Gastrocnemius medialis (tissue), 4 donors: ENCODE data around the gene AIFM1. TPM values are rescaled to one million over a fixed set of nuclear protein-coding genes. Genes with fewer than 3 reads are reported as not detected.

Experiments used
- ATAC-seq, 2 donors: fragments of 150-250 bp; one replicate each; pipeline ENCODE4 v1.9.1; 2016
- DNase-seq, 2 donors: peaks; one replicate each; pipeline ENCODE4 v3.0.0-alpha.2; 2019
- H3K27ac ChIP-seq, 4 donors: fragments of 200-600 bp; sonication (generic); 1 replicate in 1 of 4; 2 replicates in 3 of 4; pipeline ENCODE4 v1.5.1; 2016 to 2018; ENCODE audit warnings: mild to moderate bottlenecking in 2 of 4, moderate library complexity in 1 of 4
- H3K27me3 ChIP-seq, 3 donors: fragments of 200-600 bp; sonication (generic) in 2 of 3; 1 replicate in 1 of 3; 2 replicates in 2 of 3; pipeline versions ENCODE4 v1.5.1 to v1.6.0; 2016 to 2019; ENCODE audit warnings: mild to moderate bottlenecking in 1 of 3, moderate library complexity in 1 of 3
- H3K36me3 ChIP-seq, 2 donors: fragments of 200-600 bp; sonication (generic) in 1 of 2; one replicate each; pipeline ENCODE4 v1.5.1; 2017 to 2018
- H3K4me1 ChIP-seq, 2 donors: fragments of 200-600 bp; sonication (generic) in 1 of 2; one replicate each; pipeline ENCODE4 v1.5.1; 2016 to 2017; ENCODE audit warnings: mild to moderate bottlenecking in 2 of 2
- H3K4me3 ChIP-seq, 4 donors: fragments of 200-600 bp; sonication (generic) in 3 of 4; 1 replicate in 1 of 4; 2 replicates in 3 of 4; pipeline ENCODE4 v1.5.1; 2016 to 2019; ENCODE audit warnings: mild to moderate bottlenecking in 2 of 4
- H3K9me3 ChIP-seq, 3 donors: fragments of 200-600 bp; sonication (generic) in 2 of 3; 1 replicate in 1 of 3; 2 replicates in 2 of 3; pipeline ENCODE4 v1.5.1; 2016 to 2019
- CTCF ChIP-seq, 5 experiments: fragments of 450-650 bp in 3 of 5; fragments of 200-600 bp in 2 of 5; sonication (generic) in 2 of 5; IDR thresholded peaks in 4 of 5; conservative IDR thresholded peaks in 1 of 5; 1 replicate in 4 of 5; 2 replicates in 1 of 5; pipeline ENCODE4 v1.5.1; 2016 to 2019; ENCODE audit warnings: antibody characterized with exemption in 5 of 5, mild to moderate bottlenecking in 3 of 5, moderate library complexity in 3 of 5
- POLR2A ChIP-seq, 2 donors: fragments of 450-650 bp; IDR thresholded peaks; one replicate each; pipeline ENCODE4 v1.6.1; 2017; ENCODE audit warnings: antibody characterized with exemption in 2 of 2, mild to moderate bottlenecking in 2 of 2, moderate library complexity in 2 of 2
- in situ Hi-C, 4 donors: fragments of 200-750 bp; cut with MboI; loops; one replicate each; pipeline versions ENCODE4 v1.15.0 to v1.8.0; 2017; ENCODE audit warnings: low sequenced_read_pairs in 4 of 4
- intact Hi-C: fragments of 100-400 bp; cut with DNase I; formaldehyde crosslinking; loops from one replicate; pipeline ENCODE4 v1.15.1; 2023; ENCODE audit warnings: low total_unique reads
- total RNA-seq, 4 donors: library from RNA; depleted of rRNA; stranded (reverse); fragments of >200 nt; gene quantifications; one replicate each; pipeline versions ENCODE4 v1.1.0 to v1.2.3, GENCODE V29; 2016

AIFM1 gene
- total RNA-seq, 4 donors from 2014 or later: 18.9 to 50.1 (median 30.0) TPM

GRCh38 chrX:130097507-130098209, 68.0 kb downstream of the AIFM1 start:
- in situ Hi-C loops (no loop called here), intact Hi-C loops (no loop called here)
- Histone ChIP-seq H3K27me3 (no peaks in the 10 kb centered on the region), H3K4me3 (no peak overlapping the region), H3K4me1 (peaks cover 4 to 5% of the 10 kb centered on the region in 2 donors), H3K27ac (peak overlapping the region in 1 of 4 donors; percentile 6), H3K9me3 (no peaks in the 10 kb centered on the region), H3K36me3 (no peaks in the 10 kb centered on the region)
- DNase-seq (no peak), ATAC-seq (no peak)
- no peak for TF ChIP-seq POLR2A (IDR thresholded peaks at IDR 0.05)
- no peak for TF ChIP-seq CTCF (IDR thresholded peaks at IDR 0.05 in 4 of 5, conservative IDR thresholded peaks at IDR 0.05 in 1 of 5)

GRCh38 chrX:130095249-130096030, 70.2 kb downstream of the AIFM1 start:
- in situ Hi-C loops (no loop called here), intact Hi-C loops (no loop called here)
- ATAC-seq (no peak), DNase-seq (no peak)
- Histone ChIP-seq H3K4me1 (peaks cover 4 to 5% of the 10 kb centered on the region in 2 donors), H3K36me3 (no peaks in the 10 kb centered on the region), H3K27ac (no peak overlapping the region), H3K27me3 (no peaks in the 10 kb centered on the region), H3K9me3 (no peaks in the 10 kb centered on the region), H3K4me3 (no peak overlapping the region)
- TF ChIP-seq CTCF (IDR thresholded peaks at IDR 0.05 in 4 of 5, conservative IDR thresholded peaks at IDR 0.05 in 1 of 5) (no peak), POLR2A (IDR thresholded peaks at IDR 0.05) (no peak)

- TF ChIP-seq POLR2A (IDR thresholded peaks at IDR 0.05) (no peak), CTCF (IDR thresholded peaks at IDR 0.05 in 4 of 5, conservative IDR thresholded peaks at IDR 0.05 in 1 of 5) (no peak)
- H3K27ac ChIP-seq: no peak overlapping the region
- peaks cover 1 to 5% of the 10 kb centered on the region in 2 donors for H3K4me1 ChIP-seq
- DNase-seq (no peak), ATAC-seq (no peak)
- H3K4me3 ChIP-seq: no peak overlapping the region
- intact Hi-C loops (no loop called here), in situ Hi-C loops (no loop called here)
- no peaks in the 10 kb centered on the region for H3K27me3 ChIP-seq
- H3K9me3 ChIP-seq: no peaks in the 10 kb centered on the region
- no peaks in the 10 kb centered on the region for H3K36me3 ChIP-seq
Observed at GRCh38 chrX:130094696-130095095, 70.9 kb downstream of the AIFM1 start.

- in situ Hi-C loops: no loop called here
Observed at GRCh38 chrX:130093271-130093670, 72.4 kb downstream of the AIFM1 start.

More at GRCh38 chrX:130093271-130093670, 72.4 kb downstream of the AIFM1 start:
- H3K4me1 ChIP-seq: no peaks in the 10 kb centered on the region
- H3K4me3 ChIP-seq: no peak overlapping the region
- no peaks in the 10 kb centered on the region for H3K9me3 ChIP-seq
- no peaks in the 10 kb centered on the region for H3K36me3 ChIP-seq
- intact Hi-C loops: no loop called here
- no peak for TF ChIP-seq CTCF (IDR thresholded peaks at IDR 0.05 in 4 of 5, conservative IDR thresholded peaks at IDR 0.05 in 1 of 5)
- TF ChIP-seq POLR2A (IDR thresholded peaks at IDR 0.05): no peak
- H3K27me3 ChIP-seq: no peaks in the 10 kb centered on the region
- DNase-seq (no peak), ATAC-seq (no peak)
- no peak overlapping the region for H3K27ac ChIP-seq
